Small intestine (tissue), 7 donors: ENCODE data around the gene EML4. TPM values are rescaled to one million over a fixed set of nuclear protein-coding genes. Genes with fewer than 3 reads are reported as not detected.

ENCODE experiments used
- DNase-seq, 2 donors: peaks; one replicate each; pipeline versions ENCODE4 v3.0.0 to v3.0.0-alpha.2; 2013
- FAIRE-seq: peaks from 2 replicates; lab custom pipeline; 2012; peaks lifted over from hg19 to GRCh38; lab: Jason Lieb, UNC
- H3K27ac ChIP-seq, 3 donors: one replicate each; pipeline ENCODE4 v1.5.1; 2013; ENCODE audit warnings: low read length in 2 of 3, mild to moderate bottlenecking in 2 of 3, control low read depth in 1 of 3, inconsistent platforms in 1 of 3, low read depth in 1 of 3, moderate library complexity in 1 of 3
- H3K27me3 ChIP-seq, 3 donors: one replicate each; pipeline ENCODE4 v1.6.1; 2013; ENCODE audit warnings: low read length in 3 of 3, inconsistent platforms in 1 of 3; ENCODE audit not compliant: control insufficient read depth in 3 of 3, insufficient read depth in 3 of 3
- H3K36me3 ChIP-seq, 3 donors: one replicate each; pipeline ENCODE4 v1.6.1; 2013; ENCODE audit warnings: low read length in 3 of 3, inconsistent platforms in 1 of 3, low read depth in 1 of 3, mild to moderate bottlenecking in 1 of 3, moderate library complexity in 1 of 3; ENCODE audit not compliant: control insufficient read depth in 3 of 3, insufficient read depth in 2 of 3
- H3K4me1 ChIP-seq, 3 donors: one replicate each; pipeline ENCODE4 v1.6.1; 2013; ENCODE audit warnings: low read length in 2 of 3, inconsistent platforms in 1 of 3, low read depth in 1 of 3, mild to moderate bottlenecking in 1 of 3, moderate library complexity in 1 of 3; ENCODE audit not compliant: control insufficient read depth in 3 of 3, insufficient read depth in 2 of 3
- H3K4me3 ChIP-seq, 3 donors: one replicate each; pipeline ENCODE4 v1.5.1; 2013; ENCODE audit warnings: low read length in 3 of 3, control low read depth in 1 of 3, inconsistent platforms in 1 of 3, low read depth in 1 of 3, mild to moderate bottlenecking in 1 of 3, moderate library complexity in 1 of 3
- H3K9me3 ChIP-seq, 2 donors: one replicate each; pipeline ENCODE4 v1.6.1; 2013; ENCODE audit warnings: low read depth in 1 of 2, low read length in 1 of 2; ENCODE audit not compliant: control insufficient read depth in 2 of 2, insufficient read depth in 1 of 2
- WGBS, 3 donors: extraction: QIAGEN DNeasy Blood & Tissue Kit; methylation state at CpG; one replicate each; pipeline ENCODE4 v1.1.7; 2013; 5-methylcytosine and 5-hydroxymethylcytosine counted together
- polyA plus RNA-seq, 4 donors: library from polyadenylated mRNA; stranded (reverse) in 3 of 4; unstranded in 1 of 4; fragments of 200-250 nt in 3 of 4; fragments of 120-200 nt in 1 of 4; gene quantifications; one replicate each; pipeline versions ENCODE4 v1.2.1 to v1.2.3, GENCODE V29; 2013
- donor health status: healthy with polysubstance abuse.
- donor health status: control.
- donor health status: control.
- donor health status: Bipolar disorder and iron deficiency.
- donor health status: healthy.

Gene EML4
- polyA plus RNA-seq, 4 donors = 30.0 to 132 (median 33.3) TPM

DNA sequence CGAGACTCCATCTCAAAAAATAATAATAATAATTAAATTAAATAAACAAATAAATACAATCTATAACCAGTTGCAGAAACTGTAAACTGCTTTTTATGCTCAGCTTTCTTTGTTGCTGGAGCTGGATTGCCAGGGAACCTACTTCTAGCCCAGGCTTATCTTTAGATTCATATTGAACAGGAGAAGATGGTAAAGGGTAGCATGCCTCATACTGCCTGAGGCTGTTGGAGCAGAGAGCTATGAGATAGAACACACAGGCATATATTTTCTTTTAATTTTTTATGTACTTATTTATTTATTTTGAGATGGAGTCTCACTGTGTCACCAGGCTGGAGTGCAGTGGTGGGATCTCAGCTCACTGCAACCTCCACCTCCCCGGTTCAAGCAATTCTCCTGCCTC is 28.7 kb upstream of the EML4 start:
- FAIRE-seq (no peak), DNase-seq (no peak)
- H3K36me3 ChIP-seq = no peaks in the 10 kb centered on the region
- H3K4me3 ChIP-seq = no peak overlapping the region
- no peaks in the 10 kb centered on the region for H3K27me3 ChIP-seq
- WGBS, 3 donors = 91 to 100% (median 99%) methylated on average over 2 of the region's 2 CpGs
- peaks cover 0 to 34% (median 10%) of the 10 kb centered on the region in 3 donors for H3K4me1 ChIP-seq
- H3K27ac ChIP-seq = no peak overlapping the region
- H3K9me3 ChIP-seq = no peaks in the 10 kb centered on the region

- 7 to 14% (median 7%) methylated on average over 13 of the region's 13 CpGs for WGBS, 3 donors
- no peak for FAIRE-seq
- peak overlapping the region in 2 of 3 donors; percentile 33 to 91 for H3K27ac ChIP-seq
- H3K9me3 ChIP-seq = no peaks in the 10 kb centered on the region
- peak; percentile 67 to 89 for DNase-seq
- peaks cover 0 to 33% (median 10%) of the 10 kb centered on the region in 3 donors for H3K4me1 ChIP-seq
- H3K36me3 ChIP-seq = no peaks in the 10 kb centered on the region
- H3K4me3 ChIP-seq = peak overlapping the region in 1 of 3 donors; percentile 31
- H3K27me3 ChIP-seq = no peaks in the 10 kb centered on the region
These were observed 27.2 kb upstream of the EML4 start for GRCh38 chr2:42141687-42142546.

GRCh38 chr2:42142547-42143184 is 26.5 kb upstream of the EML4 start:
- 70 to 81% (median 79%) methylated on average over 9 of the region's 9 CpGs for WGBS, 3 donors
- DNase-seq (peak in 1 of 2 donors; percentile 60), FAIRE-seq (no peak)
- Histone ChIP-seq H3K27me3 (no peaks in the 10 kb centered on the region), H3K4me1 (peaks cover 0 to 26% (median 16%) of the 10 kb centered on the region in 3 donors), H3K36me3 (no peaks in the 10 kb centered on the region), H3K4me3 (no peak overlapping the region), H3K27ac (peak overlapping the region in 2 of 3 donors; percentile 18 to 91), H3K9me3 (no peaks in the 10 kb centered on the region)

GRCh38 chr2:42147641-42148274 is 21.4 kb upstream of the EML4 start:
- Histone ChIP-seq H3K27me3 (no peaks in the 10 kb centered on the region), H3K4me3 (no peak overlapping the region), H3K9me3 (no peaks in the 10 kb centered on the region), H3K27ac (peak overlapping the region in 1 of 3 donors; percentile 53), H3K4me1 (peaks cover 0 to 7% (median 4%) of the 10 kb centered on the region in 3 donors), H3K36me3 (no peaks in the 10 kb centered on the region)
- FAIRE-seq = no peak
- DNase-seq = no peak
- WGBS, 3 donors = 77 to 91% (median 89%) methylated on average over 5 of the region's 5 CpGs

DNA sequence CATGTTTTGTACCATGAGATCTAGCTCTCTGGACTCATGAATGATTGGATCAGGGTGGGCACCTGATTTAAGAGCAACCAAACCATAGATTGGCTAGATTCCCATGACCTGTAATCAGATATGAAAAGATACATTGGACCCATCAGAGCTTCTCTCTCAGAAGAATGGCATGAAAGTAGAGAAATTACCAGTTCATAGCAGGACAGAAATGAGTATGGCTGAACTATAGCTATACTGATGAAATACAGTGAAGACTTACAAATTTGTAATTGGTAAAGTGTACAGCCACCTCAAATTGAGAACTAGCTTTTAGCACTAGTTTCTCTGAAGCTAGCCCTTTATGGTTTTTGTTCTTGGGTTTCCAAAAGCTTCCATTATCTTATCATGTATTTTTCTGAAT is 19.0 kb upstream of the EML4 start:
- no peak overlapping the region for H3K4me3 ChIP-seq
- no peaks in the 10 kb centered on the region for H3K27me3 ChIP-seq
- H3K36me3 ChIP-seq = no peaks in the 10 kb centered on the region
- no peak for FAIRE-seq
- no peaks in the 10 kb centered on the region for H3K9me3 ChIP-seq
- H3K4me1 ChIP-seq = peaks cover 0 to 5% (median 0%) of the 10 kb centered on the region in 3 donors
- H3K27ac ChIP-seq = no peak overlapping the region
- no peak for DNase-seq

- Histone ChIP-seq H3K27ac (no peak overlapping the region), H3K27me3 (no peaks in the 10 kb centered on the region), H3K4me1 (no peaks in the 10 kb centered on the region), H3K36me3 (no peaks in the 10 kb centered on the region), H3K4me3 (no peak overlapping the region), H3K9me3 (no peaks in the 10 kb centered on the region)
- 86 to 92% (median 90%) methylated on average over 4 of the region's 4 CpGs for WGBS, 3 donors
- no peak for DNase-seq
- no peak for FAIRE-seq
These were observed 15.1 kb upstream of the EML4 start for GRCh38 chr2:42153944-42154581.

GRCh38 chr2:42156721-42157120 is 12.4 kb upstream of the EML4 start:
- H3K9me3 ChIP-seq = no peaks in the 10 kb centered on the region
- H3K36me3 ChIP-seq = no peaks in the 10 kb centered on the region
- WGBS, 3 donors = 82 to 94% (median 92%) methylated on average over 4 of the region's 4 CpGs
- H3K4me3 ChIP-seq = no peak overlapping the region
- H3K27ac ChIP-seq = no peak overlapping the region
- FAIRE-seq = no peak
- no peaks in the 10 kb centered on the region for H3K4me1 ChIP-seq
- DNase-seq = no peak
- H3K27me3 ChIP-seq = no peaks in the 10 kb centered on the region

DNA sequence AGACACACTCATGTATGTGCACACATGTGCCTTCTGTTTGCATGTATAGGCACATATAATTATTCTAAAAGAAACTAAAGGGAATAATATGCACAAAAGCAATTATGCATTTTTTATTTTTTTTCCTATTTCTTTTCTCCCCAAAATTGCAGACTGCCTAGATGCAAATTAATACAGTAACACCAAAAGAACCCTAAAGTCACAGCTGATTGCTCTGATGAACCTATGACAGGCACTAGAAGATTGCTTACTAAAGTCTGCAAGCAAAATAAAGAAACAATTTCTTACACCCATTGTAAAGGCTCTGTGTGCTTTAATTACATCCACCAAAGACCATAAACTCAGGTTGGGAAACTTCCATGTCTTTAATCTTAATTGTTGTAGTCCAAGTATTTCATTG is 7.7 kb upstream of the EML4 start:
- no peaks in the 10 kb centered on the region for H3K36me3 ChIP-seq
- H3K27me3 ChIP-seq = no peaks in the 10 kb centered on the region
- H3K4me1 ChIP-seq = no peaks in the 10 kb centered on the region
- no peak overlapping the region for H3K4me3 ChIP-seq
- FAIRE-seq (no peak), DNase-seq (no peak)
- H3K9me3 ChIP-seq = no peaks in the 10 kb centered on the region
- H3K27ac ChIP-seq = no peak overlapping the region
